ENCODE measurements around the gene FNBP1. TPM values are rescaled to one million over a fixed set of nuclear protein-coding genes. Genes with fewer than 3 reads are reported as not detected.
"Not testable (repeated sequence)": the region's sequence is repeated elsewhere in the genome, so short reads cannot be mapped to it uniquely, and the experiment has no call there.

FNBP1 gene
- total and polyA plus RNA-seq, 8 donors: 30.4 to 51.8 (median 34.4) TPM

DNA sequence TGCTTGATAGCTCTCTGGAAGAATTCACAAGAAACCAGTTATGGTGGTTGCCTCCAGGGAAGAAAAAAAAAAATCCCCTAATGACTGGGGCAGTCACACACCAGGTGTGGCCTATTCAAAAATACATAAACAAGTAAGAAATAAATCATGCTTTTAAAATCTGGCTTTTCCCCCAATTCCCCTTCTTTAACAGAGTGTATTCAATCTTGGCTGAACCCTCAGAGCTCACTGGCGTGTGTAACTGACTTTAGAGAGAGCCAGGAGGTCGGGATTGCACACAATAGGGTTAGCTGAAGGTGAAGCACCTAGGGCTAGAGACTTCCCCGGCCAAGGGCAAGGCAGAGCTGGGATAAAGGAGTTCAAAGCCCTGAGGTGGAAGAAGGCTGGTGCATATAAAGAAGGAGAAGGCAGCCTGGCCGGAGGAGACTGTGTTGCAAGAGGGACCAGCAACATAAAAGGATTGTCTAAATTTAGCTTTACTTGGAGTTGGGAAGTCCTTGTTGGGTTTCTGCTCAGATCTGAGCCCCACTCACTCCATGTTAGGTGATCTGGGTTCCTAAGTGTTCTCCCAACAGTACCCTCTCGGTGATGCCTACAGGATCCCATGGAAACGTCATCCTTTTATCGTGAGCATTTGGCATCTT lies 19.7 kb downstream of the FNBP1 start:
- DNase-seq (no peak), ATAC-seq (no peak)
- Histone ChIP-seq H3K4me1 (peaks cover 0 to 70% of the 10 kb centered on the region in 2 donors), H3K27me3 (no peaks in the 10 kb centered on the region), H3K27ac (no peak overlapping the region), H3K4me3 (no peak overlapping the region), H3K9me3 (no peaks in the 10 kb centered on the region), H3K36me3 (no peaks in the 10 kb centered on the region)
- intact Hi-C loops (cut with DNase I): no loop called here
- TF ChIP-seq, protein P1, sequence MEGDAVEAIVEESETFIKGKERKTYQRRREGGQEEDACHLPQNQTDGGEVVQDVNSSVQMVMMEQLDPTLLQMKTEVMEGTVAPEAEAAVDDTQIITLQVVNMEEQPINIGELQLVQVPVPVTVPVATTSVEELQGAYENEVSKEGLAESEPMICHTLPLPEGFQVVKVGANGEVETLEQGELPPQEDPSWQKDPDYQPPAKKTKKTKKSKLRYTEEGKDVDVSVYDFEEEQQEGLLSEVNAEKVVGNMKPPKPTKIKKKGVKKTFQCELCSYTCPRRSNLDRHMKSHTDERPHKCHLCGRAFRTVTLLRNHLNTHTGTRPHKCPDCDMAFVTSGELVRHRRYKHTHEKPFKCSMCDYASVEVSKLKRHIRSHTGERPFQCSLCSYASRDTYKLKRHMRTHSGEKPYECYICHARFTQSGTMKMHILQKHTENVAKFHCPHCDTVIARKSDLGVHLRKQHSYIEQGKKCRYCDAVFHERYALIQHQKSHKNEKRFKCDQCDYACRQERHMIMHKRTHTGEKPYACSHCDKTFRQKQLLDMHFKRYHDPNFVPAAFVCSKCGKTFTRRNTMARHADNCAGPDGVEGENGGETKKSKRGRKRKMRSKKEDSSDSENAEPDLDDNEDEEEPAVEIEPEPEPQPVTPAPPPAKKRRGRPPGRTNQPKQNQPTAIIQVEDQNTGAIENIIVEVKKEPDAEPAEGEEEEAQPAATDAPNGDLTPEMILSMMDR (IDR thresholded peaks at IDR 0.05): no peak

DNA sequence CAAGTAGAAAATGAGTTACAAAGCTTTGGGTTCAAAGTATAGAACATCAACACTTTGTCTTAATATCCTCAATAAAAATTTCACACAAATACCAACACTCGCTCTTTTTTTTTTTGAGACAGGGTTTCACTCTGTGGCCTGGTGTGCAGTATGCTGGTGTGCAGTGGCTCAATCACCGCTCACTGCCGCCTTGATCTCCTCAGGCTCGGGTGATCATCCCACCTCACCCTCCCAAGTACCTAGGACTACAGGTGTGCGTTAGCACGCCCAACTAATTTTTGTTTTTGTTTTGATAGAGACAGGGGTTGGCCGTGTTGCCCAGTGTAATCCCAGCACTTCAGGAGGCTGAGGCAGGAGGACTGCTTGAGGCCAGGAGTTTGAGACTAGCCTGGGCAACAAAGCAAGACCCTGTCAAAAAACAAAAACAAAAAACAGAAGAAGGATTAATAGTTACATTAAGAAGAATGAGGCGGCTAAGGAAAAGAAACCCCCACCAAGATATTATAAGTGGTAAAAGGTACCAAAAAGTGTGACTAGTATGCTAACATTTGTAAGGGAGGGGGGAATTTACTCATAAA lies 20.3 kb downstream of the FNBP1 start:
- intact Hi-C loops (cut with DNase I): no loop called here
- Histone ChIP-seq H3K4me1 (peaks cover 0 to 64% of the 10 kb centered on the region in 2 donors), H3K4me3 (no peak overlapping the region), H3K27ac (no peak overlapping the region), H3K27me3 (no peaks in the 10 kb centered on the region), H3K9me3 (no peaks in the 10 kb centered on the region), H3K36me3 (no peaks in the 10 kb centered on the region)
- TF ChIP-seq, protein P1 (IDR thresholded peaks at IDR 0.05): no peak
- ATAC-seq (no peak), DNase-seq (no peak)

DNA sequence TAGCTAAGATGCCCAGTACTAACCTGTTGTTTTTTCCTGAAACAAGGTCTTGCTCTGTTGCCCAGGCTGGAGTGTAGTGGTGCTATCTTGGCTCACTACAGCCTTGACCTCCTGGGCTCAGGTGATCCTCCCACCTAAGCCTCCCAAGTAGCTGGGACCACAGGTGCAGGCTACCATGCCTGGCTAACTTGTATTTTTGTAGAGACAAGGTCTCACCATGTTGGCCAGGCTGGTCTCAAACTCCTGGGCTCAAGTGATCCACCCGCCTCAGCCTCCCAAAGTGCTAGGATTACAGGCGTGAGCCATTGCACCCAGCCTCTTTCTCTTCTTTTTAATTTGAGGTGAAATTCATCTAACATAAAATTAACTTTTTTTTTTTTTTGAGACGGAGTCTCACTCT lies 21.1 kb downstream of the FNBP1 start:
- H3K36me3 ChIP-seq; H3K27me3 ChIP-seq; intact Hi-C loops (cut with DNase I); DNase-seq; H3K27ac ChIP-seq; H3K4me3 ChIP-seq; ATAC-seq; H3K9me3 ChIP-seq: not testable (repeated sequence)
- H3K4me1 ChIP-seq: peaks cover 0 to 55% of the 10 kb centered on the region in 2 donors

DNA sequence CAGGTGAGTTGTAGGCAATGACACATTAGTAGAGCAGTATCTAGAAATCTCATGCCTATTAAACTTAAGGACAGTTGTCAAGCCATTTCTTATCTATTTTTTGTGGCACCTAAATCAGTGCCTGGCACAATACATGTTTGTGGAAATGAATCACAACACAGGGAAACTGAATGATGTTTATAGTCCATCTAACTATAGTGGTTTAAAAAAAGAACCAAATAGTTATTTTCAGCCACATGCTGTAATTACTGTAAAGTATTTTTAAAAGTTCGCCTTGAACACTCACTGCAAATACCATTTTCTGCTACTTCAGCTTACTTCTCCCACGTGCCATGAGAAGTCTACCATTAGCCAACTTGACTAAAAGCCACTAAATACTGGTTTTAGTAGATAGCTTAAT lies 21.9 kb downstream of the FNBP1 start:
- intact Hi-C loops (cut with DNase I): no loop called here
- H3K27me3 ChIP-seq: no peaks in the 10 kb centered on the region
- ATAC-seq (no peak), DNase-seq (no peak)
- peaks cover 0 to 48% of the 10 kb centered on the region in 2 donors for H3K4me1 ChIP-seq
- H3K9me3 ChIP-seq: peaks cover 0 to 4% of the 10 kb centered on the region in 2 donors
- no peak overlapping the region for H3K4me3 ChIP-seq
- H3K27ac ChIP-seq: no peak overlapping the region
- TF ChIP-seq, protein P1 (IDR thresholded peaks at IDR 0.05): no peak
- peaks cover 0 to 4% of the 10 kb centered on the region in 2 donors for H3K36me3 ChIP-seq

DNA sequence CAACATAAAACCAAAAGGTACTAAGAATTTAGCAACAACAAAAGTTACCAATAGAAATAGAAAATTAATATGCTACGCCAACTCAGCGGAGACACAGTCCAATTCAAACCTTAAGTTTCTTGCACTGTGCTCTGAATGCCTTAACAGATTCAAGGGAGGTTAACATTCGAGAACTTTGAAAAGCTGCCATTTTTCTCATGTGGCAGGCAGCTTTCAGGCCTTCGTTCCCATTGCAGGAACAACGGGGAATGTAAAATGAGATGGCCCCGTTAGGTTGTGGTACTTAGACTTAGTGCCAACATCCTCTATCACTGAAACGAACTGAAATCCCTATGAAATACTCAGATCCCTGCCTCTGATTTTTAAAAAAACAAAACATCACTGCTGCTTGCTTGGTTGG lies 22.4 kb downstream of the FNBP1 start:
- Histone ChIP-seq H3K4me3 (no peak overlapping the region), H3K27ac (no peak overlapping the region), H3K27me3 (no peaks in the 10 kb centered on the region), H3K9me3 (peaks cover 0 to 7% of the 10 kb centered on the region in 2 donors), H3K36me3 (peaks cover 0 to 8% of the 10 kb centered on the region in 2 donors), H3K4me1 (peaks cover 0 to 43% of the 10 kb centered on the region in 2 donors)
- ATAC-seq (no peak), DNase-seq (no peak)
- intact Hi-C loops (cut with DNase I): no loop called here
- TF ChIP-seq, protein P1 (IDR thresholded peaks at IDR 0.05): no peak

Data from left lung (tissue), 10 donors.